CD14-positive monocyte (primary cell): ENCODE data around the gene TEX11. TPM values are rescaled to one million over a fixed set of nuclear protein-coding genes. Genes with fewer than 3 reads are reported as not detected.

Experiments
- DNase-seq, 3 donors: peaks; one replicate each; pipeline ENCODE4 v3.0.0-alpha.2; 2011 to 2022
- H2AFZ ChIP-seq: 2 replicates; pipeline ENCODE4 v1.6.0; 2012; ENCODE audit warnings: mild to moderate bottlenecking, low read depth, low read length, inconsistent platforms; ENCODE audit not compliant: insufficient read depth, poor library complexity, severe bottlenecking
- H3K27ac ChIP-seq, 2 donors: 1 replicate in 1 of 2; 2 replicates in 1 of 2; pipeline ENCODE4 v1.5.1; 2012 to 2013; ENCODE audit warnings: low read length in 2 of 2, control low read depth in 1 of 2, inconsistent platforms in 1 of 2, low read depth in 1 of 2, mild to moderate bottlenecking in 1 of 2
- H3K27me3 ChIP-seq, 2 donors: one replicate each; pipeline versions ENCODE4 v1.6.0 to v1.6.1; 2011 to 2013; ENCODE audit warnings: low read length in 2 of 2; ENCODE audit not compliant: control insufficient read depth in 2 of 2, insufficient read depth in 2 of 2
- H3K36me3 ChIP-seq, 2 donors: replicated peaks in 1 of 2; 1 replicate in 1 of 2; 2 replicates in 1 of 2; pipeline versions ENCODE4 v1.5.1 to v1.6.1; 2012 to 2013; ENCODE audit warnings: low read length in 2 of 2, control low read depth in 1 of 2, inconsistent platforms in 1 of 2, mild to moderate bottlenecking in 1 of 2; ENCODE audit not compliant: insufficient read depth in 2 of 2, control insufficient read depth in 1 of 2
- H3K4me1 ChIP-seq, 2 donors: 1 replicate in 1 of 2; 2 replicates in 1 of 2; pipeline versions ENCODE4 v1.5.1 to v1.6.1; 2012 to 2013; ENCODE audit warnings: low read length in 2 of 2, control low read depth in 1 of 2, inconsistent platforms in 1 of 2, mild to moderate bottlenecking in 1 of 2, moderate library complexity in 1 of 2; ENCODE audit not compliant: insufficient read depth in 2 of 2, control insufficient read depth in 1 of 2
- H3K4me2 ChIP-seq: replicated peaks from 2 replicates; pipeline ENCODE3; 2012; ENCODE audit warnings: low read length, moderate library complexity, mild to moderate bottlenecking; ENCODE audit not compliant: poor library complexity, severe bottlenecking; ENCODE audit errors: extremely low read depth
- H3K4me3 ChIP-seq, 3 experiments: fragments of 200-600 bp in 1 of 3; sonication (generic) in 1 of 3; replicated peaks in 1 of 3; 1 replicate in 2 of 3; 2 replicates in 1 of 3; pipeline ENCODE4 v1.5.1; 2011 to 2013; ENCODE audit warnings: low read length in 3 of 3, mild to moderate bottlenecking in 3 of 3, control low read depth in 2 of 3, low read depth in 2 of 3, inconsistent platforms in 1 of 3, moderate library complexity in 1 of 3
- H3K79me2 ChIP-seq: 2 replicates; pipeline ENCODE4 v1.6.0; 2012; ENCODE audit warnings: mild to moderate bottlenecking, control low read depth, inconsistent platforms, low read length, moderate library complexity; ENCODE audit not compliant: insufficient read depth
- H3K9ac ChIP-seq: 2 replicates; pipeline ENCODE4 v1.6.0; 2017; ENCODE audit warnings: low read length, mild to moderate bottlenecking; ENCODE audit not compliant: insufficient read depth, poor library complexity, severe bottlenecking
- H3K9me3 ChIP-seq, 2 donors: replicated peaks in 1 of 2; 1 replicate in 1 of 2; 2 replicates in 1 of 2; pipeline versions ENCODE4 v1.5.1 to v1.6.1; 2012 to 2013; ENCODE audit warnings: low read length in 2 of 2, control low read depth in 1 of 2; ENCODE audit not compliant: control insufficient read depth in 1 of 2, insufficient read depth in 1 of 2
- H4K20me1 ChIP-seq: 2 replicates; pipeline ENCODE4 v1.6.0; 2012; ENCODE audit warnings: mild to moderate bottlenecking, low read length, control low read depth, moderate library complexity; ENCODE audit not compliant: insufficient read depth
- H3K27ac Mint-ChIP-seq, 7 donors: one replicate each; pipeline ENCODE4 v1.8.0; 2020; ENCODE audit warnings: mild to moderate bottlenecking in 7 of 7, mixed read lengths in 7 of 7, moderate library complexity in 6 of 7, inconsistent platforms in 2 of 7
- H3K27me3 Mint-ChIP-seq, 3 donors: one replicate each; pipeline ENCODE4 v1.8.0; 2021 to 2022; ENCODE audit warnings: low read depth in 3 of 3, mild to moderate bottlenecking in 3 of 3, mixed read lengths in 3 of 3, moderate library complexity in 3 of 3, inconsistent platforms in 1 of 3
- H3K36me3 Mint-ChIP-seq, 2 donors: one replicate each; pipeline ENCODE4 v1.8.0; 2020; ENCODE audit warnings: mixed read lengths in 2 of 2, inconsistent platforms in 1 of 2, mild to moderate bottlenecking in 1 of 2
- H3K4me1 Mint-ChIP-seq: one replicate; pipeline ENCODE4 v1.8.0; 2020; ENCODE audit warnings: mild to moderate bottlenecking, mixed read lengths
- H3K4me3 Mint-ChIP-seq, 2 donors: one replicate each; pipeline ENCODE4 v1.8.0; 2020; ENCODE audit warnings: mild to moderate bottlenecking in 2 of 2, mixed read lengths in 2 of 2, moderate library complexity in 1 of 2
- H3K9me3 Mint-ChIP-seq, 7 donors: one replicate each; pipeline ENCODE4 v1.8.0; 2020 to 2022; ENCODE audit warnings: mixed read lengths in 7 of 7, mild to moderate bottlenecking in 6 of 7, moderate library complexity in 6 of 7, inconsistent platforms in 2 of 7
- CTCF ChIP-seq: fragments of 200-600 bp; IDR thresholded peaks from one replicate; pipeline ENCODE4 v1.8.0; 2022; ENCODE audit warnings: antibody characterized with exemption, mild to moderate bottlenecking
- WGBS: methylation state at CpG from one replicate; pipeline ENCODE4 v1.1.5; 2013; ENCODE audit warnings: missing lambda C conversion rate; ENCODE audit not compliant: insufficient coverage; 5-methylcytosine and 5-hydroxymethylcytosine counted together
- intact Hi-C, 2 donors: fragments of 100-400 bp; cut with micrococcal nuclease; formaldehyde crosslinking; loops; one replicate each; pipeline versions ENCODE4 v1.15.0 to v1.15.1; 2023
- polyA plus RNA-seq, 3 donors: library from polyadenylated mRNA; depleted of rRNA in 1 of 3; unstranded in 2 of 3; stranded (reverse) in 1 of 3; fragments of 300-500 nt in 2 of 3; fragments of >200 nt in 1 of 3; fragmentation: Illumina TruSeq in 2 of 3; gene quantifications; 1 replicate in 2 of 3; 2 replicates in 1 of 3; pipeline ENCODE4 v1.2.3, GENCODE V29; 2012 to 2021

The TEX11 gene
- polyA plus RNA-seq, 3 donors: not detected

- intact Hi-C loops: no loop called here
- no peaks in the 10 kb centered on the region for H3K4me1 Mint-ChIP-seq
- DNase-seq: no peak
- H3K36me3 Mint-ChIP-seq: no peaks in the 10 kb centered on the region
- H4K20me1 ChIP-seq: no peaks in the 10 kb centered on the region
- no peaks in the 10 kb centered on the region for H3K4me1 ChIP-seq
- H3K4me2 ChIP-seq: no peak overlapping the region
- TF ChIP-seq CTCF: no peak
- H3K4me3 Mint-ChIP-seq: no peak overlapping the region
- H3K9me3 Mint-ChIP-seq: peaks cover 0 to 1% (median 0%) of the 10 kb centered on the region in 7 donors
- H3K9ac ChIP-seq: no peak overlapping the region
- H3K79me2 ChIP-seq: no peaks in the 10 kb centered on the region
- H3K27me3 ChIP-seq: no peaks in the 10 kb centered on the region
- no peak overlapping the region for H2AFZ ChIP-seq
- WGBS: no CpG with 5 or more reads among the region's 1 CpG
- no peaks in the 10 kb centered on the region for H3K9me3 ChIP-seq
- H3K27ac ChIP-seq: no peak overlapping the region
- no peak overlapping the region for H3K4me3 ChIP-seq
- H3K27me3 Mint-ChIP-seq: peaks cover 0 to 5% (median 0%) of the 10 kb centered on the region in 3 donors
- H3K36me3 ChIP-seq: no peaks in the 10 kb centered on the region
- H3K27ac Mint-ChIP-seq: no peak overlapping the region
These were observed 373.3 kb downstream of the TEX11 start for GRCh38 chrX:70535198-70535597.

GRCh38 chrX:70527610-70528345 is 380.7 kb downstream of the TEX11 start:
- H3K27ac Mint-ChIP-seq: peak overlapping the region in 2 of 7 donors; percentile 1 to 37
- WGBS: 0% methylated on average over 2 of the region's 3 CpGs

More at GRCh38 chrX:70527610-70528345, 380.7 kb downstream of the TEX11 start:
- H3K4me3 ChIP-seq: no peak overlapping the region
- H3K9ac ChIP-seq: no peak overlapping the region
- H3K4me3 Mint-ChIP-seq: no peak overlapping the region
- DNase-seq: no peak
- H4K20me1 ChIP-seq: no peaks in the 10 kb centered on the region
- H3K27me3 Mint-ChIP-seq: peaks cover 0 to 5% (median 2%) of the 10 kb centered on the region in 3 donors
- no peaks in the 10 kb centered on the region for H3K27me3 ChIP-seq
- no peaks in the 10 kb centered on the region for H3K9me3 ChIP-seq
- H3K4me1 Mint-ChIP-seq: peaks cover 6% of the 10 kb centered on the region
- no peak overlapping the region for H3K4me2 ChIP-seq
- intact Hi-C loops: no loop called here
- TF ChIP-seq CTCF: no peak
- no peak overlapping the region for H2AFZ ChIP-seq
- no peaks in the 10 kb centered on the region for H3K4me1 ChIP-seq
- H3K9me3 Mint-ChIP-seq: peaks cover 0 to 7% (median 0%) of the 10 kb centered on the region in 7 donors
- no peaks in the 10 kb centered on the region for H3K36me3 Mint-ChIP-seq
- no peaks in the 10 kb centered on the region for H3K79me2 ChIP-seq
- no peak overlapping the region for H3K27ac ChIP-seq
- no peaks in the 10 kb centered on the region for H3K36me3 ChIP-seq
